Endothelial cell of umbilical vein (primary cell): Measurements from ENCODE around the gene NPPB. TPM values are rescaled to one million over a fixed set of nuclear protein-coding genes. Genes with fewer than 3 reads are reported as not detected.

Experiments used
- BruUV-seq: library from RNA; stranded (reverse); fragments of 400-500 nt; replicated peaks from 2 replicates; lab custom pipeline; 2021; lab: Mats Ljungman, UMichigan
- CTCF ChIA-PET: fragments of 300-600, 350-600 bp; sonication (Branson Sonifier 250); formaldehyde crosslinking; loops from one replicate; lab custom pipeline; 2021; ENCODE audit warnings: antibody characterized with exemption, inconsistent platforms; lab: Charles Lee
- POLR2A ChIA-PET: fragments of 300-600, 350-600 bp; sonication (Branson Sonifier 250); formaldehyde crosslinking; loops from one replicate; lab custom pipeline; 2021; ENCODE audit warnings: antibody characterized with exemption, inconsistent platforms; lab: Charles Lee
- DNase-seq: peaks from one replicate; pipeline ENCODE4 v3.0.0-alpha.2; 2011; ENCODE audit warnings: low read depth, low spot score
- FAIRE-seq: peaks from 2 replicates; lab custom pipeline; 2011; peaks lifted over from hg19 to GRCh38; lab: Jason Lieb, UNC
- H2AFZ ChIP-seq: 2 replicates; pipeline ENCODE4 v1.6.0; 2012; ENCODE audit warnings: low read depth, low read length, control low read depth, inconsistent platforms
- H3K27ac ChIP-seq: 2 replicates; pipeline ENCODE4 v1.5.1; 2011; ENCODE audit warnings: low read depth, mild to moderate bottlenecking, control low read depth, low read length, moderate library complexity; ENCODE audit not compliant: insufficient read depth
- H3K27me3 ChIP-seq, 2 experiments: 2 replicates each; pipeline versions ENCODE4 v1.6.0 to v1.6.1; 2011; ENCODE audit warnings: low read length in 2 of 2, mixed read lengths in 1 of 2; ENCODE audit not compliant: control insufficient read depth in 2 of 2, insufficient read depth in 2 of 2
- H3K36me3 ChIP-seq, 2 experiments: 2 replicates in 1 of 2; 3 replicates in 1 of 2; pipeline ENCODE4 v1.5.1; 2011; ENCODE audit warnings: low read length in 2 of 2, mild to moderate bottlenecking in 1 of 2, moderate library complexity in 1 of 2; ENCODE audit not compliant: control insufficient read depth in 2 of 2, insufficient read depth in 2 of 2; ENCODE audit errors: extremely low read depth in 1 of 2
- H3K4me1 ChIP-seq: 3 replicates; pipeline ENCODE4 v1.5.1; 2011; ENCODE audit warnings: mild to moderate bottlenecking, low read length; ENCODE audit not compliant: control insufficient read depth, insufficient read depth; ENCODE audit errors: extremely low read depth
- H3K4me2 ChIP-seq: 2 replicates; pipeline ENCODE4 v1.6.1; 2011; ENCODE audit warnings: low read length, control low read depth, mixed read lengths; ENCODE audit not compliant: insufficient read depth
- H3K4me3 ChIP-seq, 3 experiments: fragments of 200-600 bp in 1 of 3; sonication (generic), shearing (Covaris generic) in 1 of 3; replicated peaks in 1 of 3; 2 replicates each; pipeline ENCODE4 v1.5.1; 2011 to 2016; ENCODE audit warnings: control low read depth in 3 of 3, low read length in 3 of 3, mild to moderate bottlenecking in 2 of 3, inconsistent platforms in 1 of 3, low read depth in 1 of 3, moderate library complexity in 1 of 3; ENCODE audit not compliant: insufficient read depth in 1 of 3
- H3K79me2 ChIP-seq: 2 replicates; pipeline ENCODE4 v1.6.0; 2012; ENCODE audit warnings: low read length, inconsistent platforms; ENCODE audit not compliant: control insufficient read depth, insufficient read depth
- H3K9ac ChIP-seq: replicated peaks from 2 replicates; pipeline ENCODE3; 2011; ENCODE audit warnings: low read length, control low read depth; ENCODE audit not compliant: insufficient read depth; ENCODE audit errors: extremely low read depth
- H3K9me1 ChIP-seq: replicated peaks from 3 replicates; pipeline ENCODE4 v1.6.0; 2011; ENCODE audit warnings: mild to moderate bottlenecking, low read length; ENCODE audit not compliant: control insufficient read depth, insufficient read depth; ENCODE audit errors: extremely low read depth
- H3K9me3 ChIP-seq: replicated peaks from 2 replicates; pipeline ENCODE4 v1.5.1; 2012; ENCODE audit warnings: low read length, inconsistent platforms; ENCODE audit not compliant: control insufficient read depth, insufficient read depth
- H4K20me1 ChIP-seq: replicated peaks from 2 replicates; pipeline ENCODE3; 2011; ENCODE audit warnings: mild to moderate bottlenecking, low read length; ENCODE audit not compliant: control insufficient read depth, insufficient read depth; ENCODE audit errors: extremely low read depth
- CTCF ChIP-seq, 2 donors: IDR thresholded peaks; 1 replicate in 1 of 2; 2 replicates in 1 of 2; pipeline ENCODE4 v1.5.1; 2011; ENCODE audit warnings: low read length in 2 of 2, mild to moderate bottlenecking in 2 of 2, moderate library complexity in 2 of 2, control low read depth in 1 of 2, inconsistent platforms in 1 of 2, low read depth in 1 of 2; ENCODE audit not compliant: insufficient read depth in 1 of 2; ENCODE audit errors: extremely low read depth in 1 of 2
- EZH2 ChIP-seq: IDR thresholded peaks from 2 replicates; pipeline ENCODE4 v1.6.1; 2012; ENCODE audit warnings: borderline replicate concordance, low read depth, mild to moderate bottlenecking, moderate library complexity, low read length, inconsistent platforms; ENCODE audit not compliant: severe bottlenecking
- FOS ChIP-seq: IDR thresholded peaks from 2 replicates; pipeline ENCODE4 v1.6.1; 2011; ENCODE audit warnings: mild to moderate bottlenecking, low read length, moderate library complexity, borderline replicate concordance; ENCODE audit not compliant: insufficient read depth
- GATA2 ChIP-seq: IDR thresholded peaks from 2 replicates; pipeline ENCODE4 v1.7.0; 2011; ENCODE audit warnings: low read depth, mild to moderate bottlenecking, moderate library complexity, mixed read lengths, low read length; ENCODE audit not compliant: insufficient read length, insufficient read depth
- JUN ChIP-seq: IDR thresholded peaks from 2 replicates; pipeline ENCODE4 v1.6.1; 2011; ENCODE audit warnings: borderline replicate concordance, low read depth; ENCODE audit not compliant: insufficient read length, insufficient read depth
- MAX ChIP-seq: IDR thresholded peaks from 2 replicates; pipeline ENCODE4 v1.6.1; 2011; ENCODE audit not compliant: insufficient read depth, insufficient read length
- MYC ChIP-seq: IDR thresholded peaks from one replicate; pipeline ENCODE4 v1.6.1; 2011; ENCODE audit warnings: mild to moderate bottlenecking, low read depth, low read length
- POLR2A ChIP-seq: IDR thresholded peaks from 2 replicates; pipeline ENCODE4 v1.6.1; 2012; ENCODE audit warnings: low read depth, mild to moderate bottlenecking, control low read depth, low read length
- POLR2AphosphoS5 ChIP-seq: IDR thresholded peaks from 2 replicates; pipeline ENCODE4 v1.6.1; 2012; ENCODE audit warnings: low read depth, mild to moderate bottlenecking, control low read depth, low read length, moderate library complexity; ENCODE audit not compliant: insufficient read depth
- dilution Hi-C: fragments of 300-500 bp; cut with MboI; formaldehyde crosslinking; loops from one replicate; pipeline ENCODE4 v1.15.0; 2019; ENCODE audit warnings: low sequenced_read_pairs; ENCODE audit not compliant: extremely low pct_ligation_motif_present
- intact Hi-C: fragments of 100-400 bp; cut with micrococcal nuclease; formaldehyde crosslinking; loops from one replicate; pipeline ENCODE4 v1.10.0; 2022
- polyA plus RNA-seq, 4 experiments: library from polyadenylated mRNA; depleted of rRNA in 3 of 4; stranded (reverse) in 3 of 4; unstranded in 1 of 4; fragments of >200 nt; gene quantifications; 2 replicates each; pipeline versions ENCODE4 v1.2.1 to v1.2.3, GENCODE V29; 2011 to 2012; ENCODE audit warnings: missing spikeins in 1 of 4
- small RNA-seq: library from RNA; depleted of rRNA; stranded (forward); fragments of <200 nt; gene quantifications from one replicate; pipeline ENCODE3, GENCODE V24; 2012; ENCODE audit warnings: low replicate concordance, low read depth; ENCODE audit not compliant: insufficient read depth, insufficient read length
- total RNA-seq: library from RNA; stranded (reverse); gene quantifications from 2 replicates; pipeline ENCODE4 v1.2.3, GENCODE V29; 2021

The NPPB gene
- total and polyA plus RNA-seq, 2 donors (not counting 3 experiments of a cell fraction or from before 2014, with no cell fraction given) = not detected

- POLR2A ChIA-PET = no interaction called here
These were observed 45.7 kb downstream of the NPPB start for GRCh38 chr1:11813021-11813420.

More at GRCh38 chr1:11813021-11813420, 45.7 kb downstream of the NPPB start:
- DNase-seq (no peak), FAIRE-seq (no peak)
- H2AFZ ChIP-seq = no peak overlapping the region
- H3K4me1 ChIP-seq = peaks cover 3% of the 10 kb centered on the region
- no peaks in the 10 kb centered on the region for H3K27me3 ChIP-seq
- peaks cover 25 to 29% of the 10 kb centered on the region in 2 experiments for H3K36me3 ChIP-seq
- peaks cover 43% of the 10 kb centered on the region for H3K79me2 ChIP-seq
- BruUV-seq = no TSS peak
- peaks cover 7% of the 10 kb centered on the region for H4K20me1 ChIP-seq
- no peak for TF ChIP-seq GATA2
- TF ChIP-seq POLR2AphosphoS5 = no peak
- no peak for TF ChIP-seq EZH2
- TF ChIP-seq CTCF (IDR thresholded peaks at IDR 0.05; ENCODE audit: extremely low read depth in 1 of 2, insufficient read depth in 1 of 2, low read depth in 1 of 2, low read length in 2 of 2) = no peak
- TF ChIP-seq MYC = no peak
- no peak for TF ChIP-seq MAX
- no peak for TF ChIP-seq FOS
- no peak for TF ChIP-seq POLR2A
- TF ChIP-seq JUN = no peak
- no peak overlapping the region for H3K4me2 ChIP-seq
- H3K27ac ChIP-seq = no peak overlapping the region
- dilution Hi-C loops (no loop called here), intact Hi-C loops (no loop called here)
- CTCF ChIA-PET = no interaction called here
- H3K4me3 ChIP-seq = no peak overlapping the region
- no peak overlapping the region for H3K9ac ChIP-seq
- no peaks in the 10 kb centered on the region for H3K9me1 ChIP-seq
- no peaks in the 10 kb centered on the region for H3K9me3 ChIP-seq

Small RNA genes within 50 kb of the gene (small RNA-seq; reads per million reads assigned to genes)
- gene RF02156 = not detected
- not detected for gene RF02157
- not detected for gene RF02158

Other genes with a start within 250 kb of the NPPB start
- 0.42 and 0.88 TPM in 2 replicates for gene FBXO2, start 204.5 kb downstream of the NPPB start, total RNA-seq
- 0.89 and 0.91 TPM in 2 replicates for gene FBXO2, start 204.5 kb downstream of the NPPB start, polyA plus RNA-seq
- 14.5 and 16.8 TPM in 2 replicates for gene FBXO44, start 204.1 kb downstream of the NPPB start, total RNA-seq
- 22.5 and 29.8 TPM in 2 replicates for gene FBXO44, start 204.1 kb downstream of the NPPB start, polyA plus RNA-seq
- 0.97 and 1.8 TPM in 2 replicates for gene FBXO6, start 194.7 kb downstream of the NPPB start, total RNA-seq
- gene FBXO6, start 194.7 kb downstream of the NPPB start, polyA plus RNA-seq = 6.4 and 8.5 TPM in 2 replicates
- 35.9 and 39.5 TPM in 2 replicates for gene MAD2L2, start 177.8 kb downstream of the NPPB start, total RNA-seq
- gene MAD2L2, start 177.8 kb downstream of the NPPB start, polyA plus RNA-seq = 74.2 and 98.7 TPM in 2 replicates
- gene DRAXIN, start 167.2 kb downstream of the NPPB start, total RNA-seq = 2.6 and 3.2 TPM in 2 replicates
- gene DRAXIN, start 167.2 kb downstream of the NPPB start, polyA plus RNA-seq = 0.44 and 0.49 TPM in 2 replicates
- 40.3 and 41.6 TPM in 2 replicates for gene AGTRAP, start 122.8 kb downstream of the NPPB start, total RNA-seq
- 101 and 145 TPM in 2 replicates for gene AGTRAP, start 122.8 kb downstream of the NPPB start, polyA plus RNA-seq
- gene C1orf167, start 96.8 kb downstream of the NPPB start, total RNA-seq = not detected in 2 replicates
- gene C1orf167, start 96.8 kb downstream of the NPPB start, polyA plus RNA-seq = not detected in 2 replicates
- gene MTHFR, start 53.0 kb downstream of the NPPB start, total RNA-seq = 25.3 and 26.5 TPM in 2 replicates
- 13.8 and 14.8 TPM in 2 replicates for gene MTHFR, start 53.0 kb downstream of the NPPB start, polyA plus RNA-seq
- 41.2 and 43.3 TPM in 2 replicates for gene CLCN6, start 52.8 kb downstream of the NPPB start, total RNA-seq
- 17.7 and 20.4 TPM in 2 replicates for gene CLCN6, start 52.8 kb downstream of the NPPB start, polyA plus RNA-seq
- gene NPPA, start 11.2 kb downstream of the NPPB start, total RNA-seq = not detected in 2 replicates
- not detected in 2 replicates for gene NPPA, start 11.2 kb downstream of the NPPB start, polyA plus RNA-seq
- 52.9 and 56.1 TPM in 2 replicates for gene KIAA2013, start 67.5 kb upstream of the NPPB start, total RNA-seq
- gene KIAA2013, start 67.5 kb upstream of the NPPB start, polyA plus RNA-seq = 137 and 194 TPM in 2 replicates
- gene PLOD1, start 75.8 kb upstream of the NPPB start, total RNA-seq = 245 and 260 TPM in 2 replicates
- gene PLOD1, start 75.8 kb upstream of the NPPB start, polyA plus RNA-seq = 412 and 424 TPM in 2 replicates
- 66.6 and 82.4 TPM in 2 replicates for gene MFN2, start 121.5 kb upstream of the NPPB start, total RNA-seq
- 41.8 and 51.4 TPM in 2 replicates for gene MFN2, start 121.5 kb upstream of the NPPB start, polyA plus RNA-seq
- 30.1 and 32.3 TPM in 2 replicates for gene MIIP, start 160.6 kb upstream of the NPPB start, total RNA-seq
- 39.1 and 52.1 TPM in 2 replicates for gene MIIP, start 160.6 kb upstream of the NPPB start, polyA plus RNA-seq
- not detected in 2 replicates for gene TNFRSF8, start 204.4 kb upstream of the NPPB start, total RNA-seq
- 0.35 and 0.47 TPM in 2 replicates for gene TNFRSF8, start 204.4 kb upstream of the NPPB start, polyA plus RNA-seq